GM12878 (cell line): Measurements from ENCODE around the gene EFHD1. TPM values are rescaled to one million over a fixed set of nuclear protein-coding genes. Genes with fewer than 3 reads are reported as not detected.

ENCODE experiments used
- ATAC-seq: fragments of 200-7000 bp; cut with Tn5 transposase; 3 replicates; pipeline ENCODE4 v1.9.1; 2020; ENCODE audit warnings: mild to moderate bottlenecking, moderate library complexity
- BruUV-seq: library from RNA; stranded (reverse); fragments of 400-500 nt; replicated peaks from 2 replicates; lab custom pipeline; 2021; lab: Mats Ljungman, UMichigan
- CTCF ChIA-PET: fragments of 300-600 bp; sonication (Branson Sonifier 250); formaldehyde crosslinking; extraction: SDS; loops from one replicate; lab custom pipeline; 2021; ENCODE audit warnings: inconsistent platforms; lab: Yijun Ruan, JAX
- POLR2A ChIA-PET: fragments of 350-600 bp; formaldehyde crosslinking; extraction: SDS; loops from one replicate; lab custom pipeline; 2021; ENCODE audit warnings: inconsistent platforms; lab: Charles Lee
- RAD21 ChIA-PET: fragments of 300-600 bp; sonication (Branson Sonifier 250); formaldehyde crosslinking; loops from one replicate; lab custom pipeline; 2023; ENCODE audit warnings: antibody characterized with exemption; ENCODE audit not compliant: unreplicated experiment; lab: Charles Lee
- SMC1A ChIA-PET: fragments of 300-600 bp; sonication (Branson Sonifier 250); formaldehyde crosslinking; loops from one replicate; lab custom pipeline; 2023; ENCODE audit not compliant: unreplicated experiment, uncharacterized antibody; lab: Charles Lee
- DNase-seq: peaks from one replicate; pipeline ENCODE4 v3.0.0-alpha.2; 2011; ENCODE audit warnings: low read depth, low spot score
- FAIRE-seq: peaks from 3 replicates; lab custom pipeline; 2011; peaks lifted over from hg19 to GRCh38; lab: Jason Lieb, UNC
- H2AFZ ChIP-seq: 2 replicates; pipeline ENCODE4 v1.6.0; 2011; ENCODE audit warnings: low read depth, low read length, control low read depth; ENCODE audit not compliant: control insufficient read depth
- H3K27ac ChIP-seq: 2 replicates; pipeline ENCODE4 v1.5.1; 2011; ENCODE audit warnings: control low read depth; ENCODE audit not compliant: control insufficient read depth, insufficient read depth
- H3K27me3 ChIP-seq, 2 experiments: replicated peaks in 1 of 2; 2 replicates each; pipeline versions ENCODE4 v1.6.0 to v1.6.1; 2011; ENCODE audit warnings: low read length in 1 of 2; ENCODE audit not compliant: control insufficient read depth in 2 of 2, insufficient read depth in 2 of 2
- H3K36me3 ChIP-seq, 2 experiments: 2 replicates each; pipeline ENCODE4 v1.5.1; 2011; ENCODE audit warnings: low read length in 1 of 2; ENCODE audit not compliant: control insufficient read depth in 2 of 2, insufficient read depth in 2 of 2
- H3K4me1 ChIP-seq: 2 replicates; pipeline ENCODE4 v1.6.1; 2011; ENCODE audit warnings: mild to moderate bottlenecking, low read length, moderate library complexity, mixed read lengths; ENCODE audit not compliant: control insufficient read depth, insufficient read depth
- H3K4me2 ChIP-seq: 2 replicates; pipeline ENCODE4 v1.6.0; 2011; ENCODE audit warnings: control low read depth; ENCODE audit not compliant: control insufficient read depth, insufficient read depth
- H3K4me3 ChIP-seq: fragments of 200-600 bp; sonication (generic); 2 replicates; pipeline ENCODE4 v1.5.1; 2016
- H3K79me2 ChIP-seq: 2 replicates; pipeline ENCODE4 v1.6.0; 2011; ENCODE audit warnings: low read length; ENCODE audit not compliant: control insufficient read depth, insufficient read depth
- H3K9ac ChIP-seq: 2 replicates; pipeline ENCODE4 v1.8.0; 2011; ENCODE audit warnings: low read length, control low read depth, mixed read lengths; ENCODE audit not compliant: control insufficient read depth, insufficient read depth
- H3K9me3 ChIP-seq: replicated peaks from 3 replicates; pipeline ENCODE4 v1.5.1; 2011; ENCODE audit warnings: mild to moderate bottlenecking, low read length; ENCODE audit not compliant: control insufficient read depth, insufficient read depth
- H4K20me1 ChIP-seq: 2 replicates; pipeline ENCODE4 v1.6.0; 2011; ENCODE audit not compliant: control insufficient read depth, insufficient read depth
- LARP7 ChIP-seq: fragments of 450-650 bp; IDR thresholded peaks from 2 replicates; pipeline ENCODE4 v1.6.1; 2017; ENCODE audit warnings: mild to moderate bottlenecking
- NR2C2 ChIP-seq: IDR thresholded peaks from 2 replicates; pipeline ENCODE4 v1.6.1; 2011; ENCODE audit warnings: borderline replicate concordance, low read depth; ENCODE audit not compliant: control insufficient read depth, insufficient read length
- PKNOX1 ChIP-seq: fragments of 450-650 bp; IDR thresholded peaks from 2 replicates; pipeline ENCODE4 v1.6.1; 2016; ENCODE audit warnings: mild to moderate bottlenecking
- POU2F2 ChIP-seq: IDR thresholded peaks from 3 replicates; pipeline ENCODE4 v1.6.1; 2011; ENCODE audit warnings: low read depth, mild to moderate bottlenecking, low read length, borderline replicate concordance
- ZNF207 ChIP-seq: fragments of 450-650 bp; IDR thresholded peaks from 2 replicates; pipeline ENCODE4 v1.6.1; 2014; ENCODE audit warnings: antibody characterized with exemption, mild to moderate bottlenecking, borderline replicate concordance
- WGBS: methylation state at CpG from one replicate; pipeline ENCODE4 v1.1.6; 2016; ENCODE audit warnings: low lambda C conversion rate; ENCODE audit not compliant: insufficient replicate concordance, insufficient coverage; ENCODE audit errors: missing lambda C conversion rate; 5-methylcytosine and 5-hydroxymethylcytosine counted together
- in situ Hi-C: fragments of 300-500 bp; cut with MboI; formaldehyde crosslinking; loops from 9 replicates; pipeline ENCODE4 v1.14.3; 2018; ENCODE audit warnings: mixed read lengths
- intact Hi-C: fragments of 100-400 bp; cut with micrococcal nuclease; formaldehyde crosslinking; loops from one replicate; pipeline ENCODE4 v1.14.2; 2022; ENCODE audit not compliant: unreplicated experiment
- polyA plus RNA-seq, 11 experiments: library from polyadenylated mRNA; depleted of rRNA in 4 of 11; unstranded in 6 of 11; stranded (reverse) in 5 of 11; fragments of >200 nt; fragmentation: Nextera tagmentation in 4 of 11; fragmentation: Illumina TruSeq in 1 of 11; extraction: Ambion mirVana in 4 of 11; extraction: Trizol in 1 of 11; gene quantifications; 1 replicate in 1 of 11; 2 replicates in 10 of 11; pipeline versions ENCODE4 v1.2.1 to v1.2.3, GENCODE V29; 2011 to 2016; ENCODE audit warnings: inconsistent platforms in 2 of 11, missing spikeins in 2 of 11, low read depth in 1 of 11
- total RNA-seq, 4 experiments: library from RNA; depleted of rRNA in 3 of 4; stranded (reverse); fragments of >200 nt in 3 of 4; fragmentation: Illumina TruSeq in 1 of 4; extraction: Trizol in 1 of 4; gene quantifications; 2 replicates each; pipeline versions ENCODE4 v1.2.1 to v1.2.3, GENCODE V29; 2013 to 2021

EFHD1 gene
- total and polyA plus RNA-seq, 10 of the 15 experiments (the other 5 are each of a cell fraction or from before 2014, with no cell fraction given), result 0.07 TPM; not detected in 9

- TF ChIP-seq POU2F2 (no peak), NR2C2 (no peak), ZNF207 (no peak), LARP7 (no peak), PKNOX1 (no peak)
- 55% methylated on average over 10 of the region's 10 CpGs for WGBS
- intact Hi-C loops (no loop called here), in situ Hi-C loops (no loop called here)
- ChIA-PET SMC1A (interaction anchor here (1.2 kb wide), 1 partner anchor 14 kb away, joined by 3 read pairs; no protein-coding TSS in a partner anchor), CTCF (no interaction called here), RAD21 (no interaction called here), POLR2A (no interaction called here)
- Histone ChIP-seq H3K9ac (0 out of 2 replicates have a peak overlapping the region, but pooled peaks have one; percentile 7), H3K4me3 (peak overlapping the region; percentile 50; the same call in 1 of the 2 replicates), H3K36me3 (no peaks in the 10 kb centered on the region), H3K4me2 (peak overlapping the region; percentile 77), H3K79me2 (peaks cover 44% of the 10 kb centered on the region), H4K20me1 (no peaks in the 10 kb centered on the region), H3K9me3 (no peaks in the 10 kb centered on the region), H3K27me3 (no peaks in the 10 kb centered on the region), H3K27ac (no peak overlapping the region), H2AFZ (peak overlapping the region; percentile 94), H3K4me1 (peaks cover 4% of the 10 kb centered on the region; the same call in 1 of the 2 replicates)
- no peak for FAIRE-seq
- no TSS peak for BruUV-seq
- no peak for DNase-seq
- ATAC-seq, result no peak
Measured at GRCh38 chr2:232696609-232697058, 63.2 kb downstream of the EFHD1 start.
